Stimulated activated naive CD8-positive, alpha-beta T cell treated with anti-CD3 and anti-CD28 coated beads, Interleukin-15, amount 100 ng/mL, for 72 hours (primary cell): Measurements from ENCODE around the gene ZNF407.

Experiments used
- ATAC-seq: fragments of 150-1000 bp; cut with Tn5 transposase; 2 replicates; pipeline ENCODE4 v1.10.0; 2021; ENCODE audit warnings: mild to moderate bottlenecking, moderate library complexity
- DNase-seq, 2 donors: peaks; one replicate each; pipeline ENCODE4 v3.0.0; 2021 to 2022
- H3K27ac Mint-ChIP-seq, 2 donors: one replicate each; pipeline ENCODE4 v1.8.0; 2022; ENCODE audit warnings: mild to moderate bottlenecking in 2 of 2, mixed read lengths in 2 of 2, moderate library complexity in 2 of 2
- H3K27me3 Mint-ChIP-seq: one replicate; pipeline ENCODE4 v1.8.0; 2022; ENCODE audit warnings: mixed read lengths
- H3K4me1 Mint-ChIP-seq: one replicate; pipeline ENCODE4 v1.8.0; 2022; ENCODE audit warnings: mild to moderate bottlenecking, mixed read lengths
- H3K4me3 Mint-ChIP-seq, 2 donors: one replicate each; pipeline ENCODE4 v1.8.0; 2022; ENCODE audit warnings: mild to moderate bottlenecking in 2 of 2, mixed read lengths in 2 of 2, moderate library complexity in 1 of 2
- H3K9me3 Mint-ChIP-seq, 2 donors: one replicate each; pipeline ENCODE4 v1.8.0; 2022; ENCODE audit warnings: mixed read lengths in 2 of 2

The ZNF407 gene

DNA sequence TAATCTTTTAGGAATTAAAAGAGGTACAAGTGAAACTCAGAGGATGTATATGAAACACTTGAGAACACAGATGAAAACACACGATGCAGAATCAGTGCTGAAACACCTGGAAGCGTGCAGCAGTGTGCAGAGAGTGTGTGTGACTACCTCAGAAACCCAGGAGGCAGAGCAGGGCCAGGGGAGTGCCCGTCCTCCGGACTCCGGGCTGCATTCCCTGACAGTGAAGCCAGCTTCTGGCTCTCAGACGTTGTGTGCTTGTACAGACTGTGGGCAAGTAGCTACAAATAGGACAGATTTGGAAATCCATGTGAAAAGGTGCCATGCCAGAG lies 34.6 kb downstream of the ZNF407 start:
- no peak for DNase-seq
- ATAC-seq: peak; percentile 43
- peak overlapping the region; percentile 76 to 77 for H3K4me3 Mint-ChIP-seq
- no peaks in the 10 kb centered on the region for H3K9me3 Mint-ChIP-seq
- peaks cover 31% of the 10 kb centered on the region for H3K4me1 Mint-ChIP-seq
- H3K27me3 Mint-ChIP-seq: no peaks in the 10 kb centered on the region
- peak overlapping the region; percentile 76 to 91 for H3K27ac Mint-ChIP-seq

DNA sequence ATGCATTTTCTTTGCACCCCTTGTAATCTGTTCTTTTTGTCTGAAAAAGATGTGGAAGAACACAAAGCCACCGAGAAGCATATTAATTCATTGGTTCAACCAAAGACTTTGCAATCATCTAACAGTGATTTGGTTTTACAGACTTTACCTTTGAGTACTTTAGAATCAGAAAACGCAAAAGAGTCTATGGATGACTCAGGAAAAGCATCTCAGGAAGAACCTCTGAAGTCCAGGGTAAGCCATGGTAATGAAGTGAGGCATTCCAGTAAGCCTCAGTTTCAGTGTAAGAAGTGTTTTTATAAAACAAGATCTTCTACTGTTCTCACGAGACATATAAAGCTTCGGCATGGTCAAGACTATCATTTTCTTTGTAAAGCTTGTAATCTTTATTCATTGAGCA lies 35.2 kb downstream of the ZNF407 start:
- Mint-ChIP-seq H3K4me1 (peaks cover 25% of the 10 kb centered on the region), H3K4me3 (no peak overlapping the region), H3K9me3 (no peaks in the 10 kb centered on the region), H3K27me3 (no peaks in the 10 kb centered on the region), H3K27ac (no peak overlapping the region)
- no peak for DNase-seq
- ATAC-seq: no peak

DNA sequence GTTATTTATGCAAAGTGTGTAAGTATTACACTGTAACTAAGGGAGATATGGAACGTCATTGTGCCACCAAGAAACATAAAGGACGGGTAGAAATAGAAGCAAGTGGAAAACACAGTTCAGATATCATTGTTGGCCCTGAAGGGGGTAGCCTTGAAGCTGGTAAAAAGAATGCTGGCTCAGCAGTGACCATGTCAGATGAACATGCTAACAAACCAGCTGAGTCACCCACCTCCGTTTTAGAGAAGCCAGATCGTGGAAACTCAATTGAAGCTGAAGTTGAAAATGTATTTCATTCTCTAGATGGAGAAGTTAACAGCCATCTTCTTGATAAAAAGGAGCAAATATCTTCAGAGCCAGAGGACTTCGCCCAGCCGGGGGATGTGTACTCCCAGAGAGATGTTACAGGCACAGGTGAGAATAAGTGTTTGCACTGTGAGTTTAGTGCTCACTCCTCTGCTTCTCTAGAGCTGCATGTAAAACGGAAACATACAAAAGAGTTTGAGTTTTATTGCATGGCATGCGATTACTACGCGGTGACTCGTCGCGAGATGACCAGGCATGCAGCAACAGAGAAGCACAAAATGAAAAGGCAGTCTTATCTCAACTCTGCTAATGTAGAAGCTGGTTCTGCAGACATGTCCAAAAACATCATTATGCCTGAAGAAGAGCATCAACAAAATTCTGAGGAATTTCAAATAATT lies 36.1 kb downstream of the ZNF407 start:
- no peak for DNase-seq
- peaks cover 24% of the 10 kb centered on the region for H3K4me1 Mint-ChIP-seq
- no peaks in the 10 kb centered on the region for H3K9me3 Mint-ChIP-seq
- no peak overlapping the region for H3K4me3 Mint-ChIP-seq
- no peak for ATAC-seq
- no peaks in the 10 kb centered on the region for H3K27me3 Mint-ChIP-seq
- peak overlapping the region in 1 of 2 donors; percentile 61 for H3K27ac Mint-ChIP-seq

DNA sequence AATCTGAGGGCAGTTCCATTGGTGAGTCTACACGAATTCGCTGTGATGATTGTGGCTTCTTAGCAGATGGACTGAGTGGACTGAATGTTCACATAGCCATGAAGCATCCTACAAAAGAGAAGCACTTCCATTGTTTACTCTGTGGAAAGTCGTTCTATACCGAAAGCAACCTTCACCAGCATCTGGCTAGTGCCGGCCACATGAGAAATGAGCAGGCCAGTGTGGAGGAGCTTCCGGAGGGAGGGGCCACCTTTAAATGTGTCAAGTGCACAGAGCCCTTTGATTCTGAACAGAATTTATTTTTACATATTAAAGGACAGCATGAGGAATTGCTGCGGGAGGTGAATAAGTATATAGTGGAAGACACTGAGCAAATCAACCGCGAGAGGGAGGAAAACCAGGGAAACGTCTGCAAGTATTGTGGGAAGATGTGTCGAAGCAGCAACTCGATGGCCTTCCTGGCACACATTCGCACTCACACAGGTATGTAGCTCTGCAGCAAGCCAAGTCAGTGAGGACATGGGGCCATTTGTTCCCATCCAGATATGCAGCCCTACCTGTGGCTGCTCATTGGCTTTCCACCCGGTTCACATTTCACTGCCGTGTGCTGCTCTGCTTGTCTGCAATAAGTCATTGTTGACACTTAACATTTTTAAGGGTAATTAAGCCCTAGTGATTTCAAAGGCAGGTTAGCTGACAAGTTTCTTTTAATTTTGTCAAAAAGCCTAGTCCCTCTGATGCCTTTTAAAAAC lies 37.7 kb downstream of the ZNF407 start:
- ATAC-seq (no peak), DNase-seq (no peak)
- H3K4me3 Mint-ChIP-seq: no peak overlapping the region
- H3K9me3 Mint-ChIP-seq: no peaks in the 10 kb centered on the region
- peaks cover 23% of the 10 kb centered on the region for H3K4me1 Mint-ChIP-seq
- no peak overlapping the region for H3K27ac Mint-ChIP-seq
- no peaks in the 10 kb centered on the region for H3K27me3 Mint-ChIP-seq

DNA sequence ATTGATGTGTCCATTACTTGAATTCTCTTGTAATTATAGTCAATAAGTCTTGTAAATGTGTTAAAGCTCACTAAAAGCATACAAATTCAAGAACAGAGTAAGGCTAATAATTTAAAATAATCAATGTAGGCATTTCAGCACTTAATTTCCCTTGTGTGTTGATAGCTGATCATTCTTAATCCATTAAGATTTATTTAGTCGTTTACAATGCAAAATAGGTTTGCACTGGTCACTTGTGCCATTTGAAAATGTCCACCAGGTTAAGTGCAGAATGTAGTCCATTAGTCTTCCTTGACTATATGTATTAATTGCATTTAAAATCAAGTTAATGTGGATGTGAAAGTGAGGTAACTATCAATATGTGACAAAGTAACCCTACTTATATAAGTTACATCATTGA lies 39.4 kb downstream of the ZNF407 start:
- H3K27me3 Mint-ChIP-seq: no peaks in the 10 kb centered on the region
- H3K9me3 Mint-ChIP-seq: no peaks in the 10 kb centered on the region
- DNase-seq (no peak), ATAC-seq (no peak)
- H3K4me1 Mint-ChIP-seq: peaks cover 6% of the 10 kb centered on the region
- no peak overlapping the region for H3K4me3 Mint-ChIP-seq
- no peak overlapping the region for H3K27ac Mint-ChIP-seq

DNA sequence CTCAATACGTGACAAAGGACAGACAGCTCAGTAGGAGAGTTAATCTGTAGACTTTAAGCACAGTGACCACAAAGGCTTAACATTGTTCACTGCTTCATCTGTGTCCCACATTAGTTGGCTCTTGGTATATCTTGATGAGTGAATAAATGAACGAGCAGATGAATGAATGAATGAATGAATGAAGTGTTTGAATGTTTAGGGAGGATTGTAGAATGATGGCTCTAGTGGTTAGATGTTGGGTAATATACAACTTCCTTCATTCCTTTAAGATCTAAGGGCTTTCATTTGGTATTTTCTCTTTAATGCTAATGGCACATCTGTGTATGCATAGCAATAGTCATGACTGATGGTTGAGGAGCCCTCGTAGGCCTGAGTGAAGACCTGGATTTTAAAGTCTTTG lies 40.5 kb downstream of the ZNF407 start:
- no peak for DNase-seq
- H3K27ac Mint-ChIP-seq: no peak overlapping the region
- no peaks in the 10 kb centered on the region for H3K4me1 Mint-ChIP-seq
- no peak overlapping the region for H3K4me3 Mint-ChIP-seq
- no peak for ATAC-seq
- H3K27me3 Mint-ChIP-seq: no peaks in the 10 kb centered on the region
- H3K9me3 Mint-ChIP-seq: no peaks in the 10 kb centered on the region

DNA sequence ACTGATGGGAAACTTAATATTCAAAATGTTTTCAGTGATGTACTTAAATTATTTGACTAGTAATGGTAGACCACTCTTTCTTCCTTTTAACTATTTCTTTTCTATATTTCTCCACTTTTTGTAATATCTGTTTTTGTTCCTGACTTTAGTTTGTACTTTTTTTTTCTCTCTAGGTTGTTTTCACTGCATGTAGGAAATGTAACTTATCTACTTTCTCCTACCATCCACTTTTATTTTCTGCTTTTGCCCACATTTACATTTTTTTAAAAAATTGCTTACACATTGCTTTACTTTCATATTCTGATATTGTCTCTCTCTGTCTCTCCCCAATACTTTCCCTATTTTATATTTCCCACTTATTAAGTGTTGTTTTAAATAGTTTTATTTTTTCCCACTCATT lies 47.0 kb downstream of the ZNF407 start:
- Mint-ChIP-seq H3K4me1 (peaks cover 14% of the 10 kb centered on the region), H3K27ac (peak overlapping the region in 1 of 2 donors; percentile 20), H3K27me3 (no peaks in the 10 kb centered on the region), H3K4me3 (no peak overlapping the region), H3K9me3 (no peaks in the 10 kb centered on the region)
- no peak for DNase-seq
- ATAC-seq: no peak

DNA sequence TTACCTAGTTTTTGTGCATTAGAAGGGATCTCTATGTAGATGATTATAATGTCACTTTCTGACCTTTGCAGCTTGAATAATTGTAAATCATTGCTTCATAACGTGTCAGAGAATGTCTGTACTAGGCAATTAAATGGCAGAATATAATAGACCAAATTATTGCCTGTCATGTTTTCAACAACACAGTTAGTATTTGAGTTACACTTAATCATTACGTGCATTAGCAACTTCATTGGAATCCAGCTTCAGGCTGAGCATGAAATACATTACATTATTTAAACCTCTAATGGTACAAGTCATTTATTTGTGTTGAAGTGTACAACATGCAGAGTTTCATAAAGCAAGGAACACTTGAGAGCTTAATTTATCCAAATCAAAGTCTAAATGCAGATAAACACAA lies 48.0 kb downstream of the ZNF407 start:
- Mint-ChIP-seq H3K9me3 (no peaks in the 10 kb centered on the region), H3K27ac (no peak overlapping the region), H3K4me3 (no peak overlapping the region), H3K27me3 (no peaks in the 10 kb centered on the region), H3K4me1 (peaks cover 14% of the 10 kb centered on the region)
- ATAC-seq: no peak
- no peak for DNase-seq

DNA sequence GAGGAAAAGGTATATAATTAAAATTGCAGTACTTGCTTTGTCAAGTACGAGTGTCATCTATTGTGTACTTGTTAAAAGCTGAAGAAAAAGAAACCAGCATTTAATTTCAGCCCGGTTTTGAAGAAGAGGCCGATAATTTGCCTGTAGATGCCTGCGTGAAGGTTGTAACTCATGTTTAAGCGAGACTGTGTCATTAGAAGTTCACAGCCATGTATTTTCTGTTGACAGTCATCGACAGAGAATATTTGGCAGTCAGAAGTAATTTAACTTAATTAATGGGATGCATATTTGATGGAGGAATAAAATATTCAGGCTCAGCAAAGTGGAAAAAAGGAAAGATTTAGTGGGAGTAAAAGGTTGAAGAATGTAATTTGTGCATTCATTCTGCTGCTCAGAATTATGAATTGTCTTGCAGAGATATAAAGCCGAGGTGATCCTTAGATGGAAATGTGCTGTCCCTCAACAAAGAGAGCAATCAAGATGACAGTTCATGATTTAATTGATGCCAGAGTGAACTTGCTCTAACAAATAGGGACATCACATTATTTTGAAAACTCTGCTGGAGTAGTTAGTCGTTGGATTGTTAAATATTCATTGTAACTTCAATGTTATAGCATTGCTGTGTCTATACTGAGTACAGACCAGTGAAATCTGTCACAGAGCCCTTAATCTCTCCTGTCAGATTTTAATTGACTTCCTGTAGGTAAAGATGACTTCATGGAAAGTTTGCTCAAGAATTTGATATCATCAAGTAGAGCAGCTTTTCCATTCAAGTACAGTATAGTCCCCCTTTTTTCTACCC lies 53.9 kb downstream of the ZNF407 start:
- H3K27ac Mint-ChIP-seq: no peak overlapping the region
- no peak overlapping the region for H3K4me3 Mint-ChIP-seq
- H3K27me3 Mint-ChIP-seq: no peaks in the 10 kb centered on the region
- no peaks in the 10 kb centered on the region for H3K9me3 Mint-ChIP-seq
- no peaks in the 10 kb centered on the region for H3K4me1 Mint-ChIP-seq
- DNase-seq: no peak
- no peak for ATAC-seq

DNA sequence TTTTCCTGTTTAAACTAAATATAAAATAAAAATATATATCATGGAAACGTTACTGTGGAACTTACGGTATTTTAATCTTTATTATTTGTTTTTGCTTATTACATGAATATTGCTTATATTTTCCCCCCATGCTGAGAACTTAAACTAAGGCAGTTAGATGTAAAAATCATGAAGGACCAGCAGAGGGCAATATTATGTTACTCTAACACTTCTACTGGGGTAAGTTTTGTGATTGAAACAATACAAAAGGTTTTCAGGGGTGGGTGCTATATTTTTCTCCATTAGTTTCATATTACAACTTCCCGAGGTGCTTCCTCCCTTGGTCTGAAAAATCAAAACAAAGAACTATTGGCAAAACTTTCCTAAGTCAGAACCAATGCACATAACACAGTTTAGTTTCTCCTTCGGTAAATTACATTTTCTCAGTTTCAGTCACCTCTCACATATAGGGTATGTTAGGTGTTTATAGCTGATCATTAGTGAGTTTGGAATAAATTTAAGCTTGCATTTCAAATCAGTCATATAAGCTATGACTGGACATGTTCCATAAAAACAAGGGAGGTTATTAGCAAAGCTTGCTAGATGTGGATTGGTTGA lies 54.8 kb downstream of the ZNF407 start:
- ATAC-seq (no peak), DNase-seq (no peak)
- Mint-ChIP-seq H3K9me3 (no peaks in the 10 kb centered on the region), H3K4me3 (no peak overlapping the region), H3K27me3 (no peaks in the 10 kb centered on the region), H3K27ac (no peak overlapping the region), H3K4me1 (no peaks in the 10 kb centered on the region)

DNA sequence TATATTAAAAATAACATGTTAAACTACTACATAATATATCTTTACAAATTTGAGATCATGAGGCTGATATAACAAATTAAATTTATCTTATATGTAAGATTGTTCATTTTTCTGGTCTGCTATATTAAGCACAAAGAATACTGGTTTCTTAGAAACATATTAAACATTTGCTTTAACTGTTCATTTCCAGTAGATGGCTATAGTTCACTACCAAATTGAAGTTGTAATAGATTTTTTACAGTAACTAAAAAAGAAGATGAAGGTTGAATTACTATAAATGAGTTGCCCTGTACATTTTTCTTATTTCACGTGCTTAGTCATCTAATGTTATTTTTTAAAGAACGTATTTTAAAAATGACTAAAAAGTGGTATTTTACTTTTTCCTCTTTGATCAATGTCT lies 57.0 kb downstream of the ZNF407 start:
- no peak for ATAC-seq
- no peaks in the 10 kb centered on the region for H3K9me3 Mint-ChIP-seq
- H3K27me3 Mint-ChIP-seq: no peaks in the 10 kb centered on the region
- no peak for DNase-seq
- no peaks in the 10 kb centered on the region for H3K4me1 Mint-ChIP-seq
- H3K4me3 Mint-ChIP-seq: no peak overlapping the region
- H3K27ac Mint-ChIP-seq: no peak overlapping the region

DNA sequence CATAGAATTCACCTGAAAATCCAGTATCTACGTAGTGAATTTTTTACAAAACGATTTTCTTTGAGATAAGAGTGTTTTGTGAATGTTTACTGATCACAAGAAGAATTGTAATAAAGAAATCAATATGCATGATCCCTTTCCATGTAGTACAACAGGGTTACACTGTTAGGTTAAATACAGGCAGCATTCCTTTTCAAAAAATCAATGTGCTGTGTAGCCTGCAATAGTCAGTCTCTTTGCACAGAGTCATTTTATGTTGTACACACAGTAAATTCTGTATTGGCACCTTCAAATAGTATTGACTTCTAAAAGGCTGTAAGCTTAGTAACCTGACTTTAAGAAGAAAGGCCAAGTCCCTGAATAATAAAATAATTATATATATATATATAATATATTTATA lies 63.3 kb downstream of the ZNF407 start:
- Mint-ChIP-seq H3K9me3 (no peaks in the 10 kb centered on the region), H3K4me1 (no peaks in the 10 kb centered on the region), H3K4me3 (no peak overlapping the region), H3K27me3 (no peaks in the 10 kb centered on the region), H3K27ac (no peak overlapping the region)
- ATAC-seq (no peak), DNase-seq (no peak)

DNA sequence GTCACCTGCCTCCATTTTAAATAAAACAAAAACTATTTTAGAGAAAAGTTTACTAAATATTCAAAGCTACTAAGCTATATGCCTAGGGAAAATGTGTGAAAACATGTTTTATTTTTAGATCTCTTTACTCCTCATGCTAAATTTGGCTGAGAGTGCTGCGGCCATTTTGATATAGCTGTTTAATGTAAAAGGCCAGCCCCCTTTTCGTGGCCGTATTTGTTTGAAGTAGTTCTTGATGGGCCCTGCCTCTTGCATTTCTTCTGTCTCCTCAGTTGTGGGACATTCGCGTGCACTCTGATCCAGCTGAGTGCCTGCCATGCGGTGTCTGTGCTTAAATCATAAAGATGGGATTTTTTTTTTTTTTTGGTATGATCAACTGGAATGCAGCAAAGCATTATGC lies 64.0 kb downstream of the ZNF407 start:
- DNase-seq (no peak), ATAC-seq (no peak)
- H3K4me1 Mint-ChIP-seq: no peaks in the 10 kb centered on the region
- no peak overlapping the region for H3K4me3 Mint-ChIP-seq
- H3K27me3 Mint-ChIP-seq: no peaks in the 10 kb centered on the region
- no peak overlapping the region for H3K27ac Mint-ChIP-seq
- no peaks in the 10 kb centered on the region for H3K9me3 Mint-ChIP-seq

DNA sequence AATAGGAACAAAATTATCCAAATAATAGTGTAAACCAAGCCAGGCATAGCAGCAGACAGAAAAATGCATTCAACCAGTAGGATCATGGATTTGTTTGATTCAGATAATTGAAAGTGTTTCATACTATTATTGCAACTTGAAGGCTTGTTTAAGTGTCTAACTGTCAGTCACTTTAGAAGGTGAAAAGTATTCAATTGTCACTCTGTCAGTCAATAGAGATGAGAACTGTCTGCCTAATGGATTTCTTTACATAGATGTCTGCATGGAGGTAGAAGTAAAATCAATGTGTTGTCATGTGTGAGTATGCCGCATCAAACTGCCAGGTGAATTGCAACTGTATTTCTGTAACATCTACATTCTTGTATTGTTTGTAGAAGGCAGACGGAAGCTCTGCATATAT lies 65.0 kb downstream of the ZNF407 start:
- H3K27ac Mint-ChIP-seq: no peak overlapping the region
- no peak for ATAC-seq
- no peaks in the 10 kb centered on the region for H3K27me3 Mint-ChIP-seq
- DNase-seq: no peak
- H3K4me3 Mint-ChIP-seq: no peak overlapping the region
- no peaks in the 10 kb centered on the region for H3K9me3 Mint-ChIP-seq
- H3K4me1 Mint-ChIP-seq: no peaks in the 10 kb centered on the region

DNA sequence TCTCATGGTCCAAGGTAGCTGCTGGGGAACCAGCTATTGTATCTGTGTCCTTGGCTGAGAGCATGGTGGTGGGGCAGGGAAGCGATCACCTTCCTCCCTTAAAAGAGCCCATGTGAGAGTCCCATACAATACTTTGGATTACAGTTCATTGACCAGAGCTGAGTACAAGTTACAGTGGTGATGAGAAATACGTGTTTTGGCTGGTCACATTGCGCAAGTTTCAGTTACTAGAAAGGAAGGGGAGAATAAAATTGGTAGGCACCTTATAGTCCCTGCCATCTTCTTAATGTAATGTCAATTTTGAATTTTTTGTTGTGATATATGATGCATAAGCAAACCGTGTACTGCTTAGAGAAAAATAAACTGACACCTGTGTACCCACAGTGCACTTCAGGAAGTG lies 67.7 kb downstream of the ZNF407 start:
- no peak for DNase-seq
- Mint-ChIP-seq H3K9me3 (no peaks in the 10 kb centered on the region), H3K27ac (no peak overlapping the region), H3K4me3 (no peak overlapping the region), H3K27me3 (no peaks in the 10 kb centered on the region), H3K4me1 (no peaks in the 10 kb centered on the region)
- ATAC-seq: no peak

DNA sequence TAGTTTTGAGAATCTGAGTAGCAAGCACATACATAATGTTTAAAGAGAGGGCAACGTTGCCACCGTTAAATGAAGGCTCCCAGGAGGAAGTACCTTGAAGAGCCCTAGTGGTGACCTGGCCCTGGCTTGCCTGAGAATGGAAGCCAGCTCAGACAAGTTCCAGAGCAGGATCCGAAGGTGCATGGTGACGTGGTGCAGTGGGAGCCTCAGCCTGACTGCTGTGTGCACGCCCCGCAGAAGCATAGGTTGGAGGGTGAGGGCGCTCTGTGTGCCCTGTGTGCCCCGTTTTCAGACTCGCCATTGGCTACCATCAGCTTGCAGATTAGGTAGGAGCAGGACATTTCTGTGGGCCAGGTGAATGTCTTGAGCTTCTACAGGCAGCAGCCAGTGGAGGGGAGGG lies 68.2 kb downstream of the ZNF407 start:
- no peak for ATAC-seq
- Mint-ChIP-seq H3K4me3 (no peak overlapping the region), H3K4me1 (no peaks in the 10 kb centered on the region), H3K27me3 (no peaks in the 10 kb centered on the region), H3K9me3 (no peaks in the 10 kb centered on the region), H3K27ac (peak overlapping the region in 1 of 2 donors; percentile 61)
- no peak for DNase-seq
